Testis (tissue), 3 donors: ENCODE measurements around the gene NPAS3. TPM values are rescaled to one million over a fixed set of nuclear protein-coding genes. Genes with fewer than 3 reads are reported as not detected.

Source experiments
- DNase-seq: peaks from one replicate; pipeline ENCODE4 v3.0.0-alpha.2; 2019
- H3K27ac ChIP-seq, 2 donors: fragments of 200-600 bp; sonication (generic); one replicate each; pipeline ENCODE4 v1.5.1; 2019
- H3K27me3 ChIP-seq: fragments of 200-600 bp; sonication (generic); one replicate; pipeline ENCODE4 v1.5.1; 2019
- H3K36me3 ChIP-seq: fragments of 200-600 bp; sonication (generic); one replicate; pipeline ENCODE4 v1.5.1; 2017; ENCODE audit warnings: low read depth; ENCODE audit errors: missing control alignments
- H3K4me1 ChIP-seq: fragments of 200-600 bp; sonication (generic); one replicate; pipeline ENCODE4 v1.5.1; 2019
- H3K4me3 ChIP-seq, 2 donors: fragments of 200-600 bp; sonication (generic); one replicate each; pipeline ENCODE4 v1.5.1; 2017 to 2019
- H3K9me3 ChIP-seq: fragments of 200-600 bp; sonication (generic); one replicate; pipeline ENCODE4 v1.5.1; 2017
- CTCF ChIP-seq, 3 experiments: fragments of 450-650 bp in 2 of 3; fragments of 200-600 bp in 1 of 3; sonication (generic) in 1 of 3; IDR thresholded peaks; one replicate each; pipeline ENCODE4 v1.5.1; 2016 to 2019; ENCODE audit warnings: antibody characterized with exemption in 3 of 3, mild to moderate bottlenecking in 2 of 3, moderate library complexity in 1 of 3
- POLR2A ChIP-seq: fragments of 450-650 bp; IDR thresholded peaks from one replicate; pipeline ENCODE4 v1.6.1; 2017; ENCODE audit warnings: antibody characterized with exemption, mild to moderate bottlenecking, moderate library complexity
- WGBS, 2 donors: methylation state at CpG; one replicate each; pipeline ENCODE4 v1.1.5; 2018; 5-methylcytosine and 5-hydroxymethylcytosine counted together
- intact Hi-C: fragments of 100-400 bp; cut with DNase I; formaldehyde crosslinking; loops from one replicate; pipeline ENCODE4 v1.15.1; 2023; ENCODE audit warnings: low total_unique reads
- polyA plus RNA-seq: library from polyadenylated mRNA; stranded (reverse); fragments of 350-450 nt; fragmentation: Illumina TruSeq; extraction: RNeasy Lipid Tissue Mini Kit (QIAGEN cat#74804); gene quantifications from one replicate; pipeline ENCODE4 v1.2.3, GENCODE V29; 2014; ENCODE audit warnings: low read depth, low replicate concordance; ENCODE audit not compliant: insufficient read depth
- total RNA-seq, 2 donors: library from RNA; depleted of rRNA; stranded (reverse); fragments of >200 nt; gene quantifications; one replicate each; pipeline ENCODE4 v1.2.3, GENCODE V29; 2016

NPAS3 gene
- total and polyA plus RNA-seq, 3 donors from 2014 or later, result 1.1 to 3.7 (median 1.8) TPM

GRCh38 chr14:33738491-33738890, 799.8 kb downstream of the NPAS3 start:
- WGBS, 2 donors, result 93 to 100% methylated on average over 3 of the region's 3 CpGs
- TF ChIP-seq POLR2A (no peak), CTCF (IDR thresholded peaks at IDR 0.05) (no peak)
- Histone ChIP-seq H3K36me3 (no peaks in the 10 kb centered on the region), H3K27ac (no peak overlapping the region), H3K4me3 (no peak overlapping the region), H3K27me3 (no peaks in the 10 kb centered on the region), H3K4me1 (no peaks in the 10 kb centered on the region), H3K9me3 (no peaks in the 10 kb centered on the region)
- intact Hi-C loops, result no loop called here
- DNase-seq, result no peak

- no peaks in the 10 kb centered on the region for H3K27me3 ChIP-seq
- no peak overlapping the region for H3K27ac ChIP-seq
- no peak overlapping the region for H3K4me3 ChIP-seq
- 92 to 97% methylated on average over 5 of the region's 5 CpGs for WGBS, 2 donors
- no peaks in the 10 kb centered on the region for H3K36me3 ChIP-seq
- intact Hi-C loops, result no loop called here
- H3K9me3 ChIP-seq, result no peaks in the 10 kb centered on the region
- no peak for DNase-seq
- H3K4me1 ChIP-seq, result no peaks in the 10 kb centered on the region
- no peak for TF ChIP-seq CTCF (IDR thresholded peaks at IDR 0.05)
- no peak for TF ChIP-seq POLR2A
Measured at GRCh38 chr14:33740531-33740930, 801.9 kb downstream of the NPAS3 start.

GRCh38 chr14:33742166-33742565, 803.5 kb downstream of the NPAS3 start:
- no peaks in the 10 kb centered on the region for H3K36me3 ChIP-seq
- TF ChIP-seq CTCF (IDR thresholded peaks at IDR 0.05) (no peak), POLR2A (no peak)
- H3K4me1 ChIP-seq, result no peaks in the 10 kb centered on the region
- no peak overlapping the region for H3K4me3 ChIP-seq
- no peak for DNase-seq
- H3K9me3 ChIP-seq, result no peaks in the 10 kb centered on the region
- 79% methylated on average over 4 of the region's 4 CpGs for WGBS, 2 donors
- intact Hi-C loops, result no loop called here
- no peaks in the 10 kb centered on the region for H3K27me3 ChIP-seq
- H3K27ac ChIP-seq, result no peak overlapping the region

GRCh38 chr14:33745163-33745562, 806.5 kb downstream of the NPAS3 start:
- 81 to 83% methylated on average over 6 of the region's 6 CpGs for WGBS, 2 donors
- no peak for DNase-seq
- H3K27ac ChIP-seq, result no peak overlapping the region
- no peaks in the 10 kb centered on the region for H3K4me1 ChIP-seq
- H3K36me3 ChIP-seq, result no peaks in the 10 kb centered on the region
- H3K27me3 ChIP-seq, result no peaks in the 10 kb centered on the region
- intact Hi-C loops, result no loop called here
- no peaks in the 10 kb centered on the region for H3K9me3 ChIP-seq
- H3K4me3 ChIP-seq, result no peak overlapping the region
- no peak for TF ChIP-seq POLR2A
- no peak for TF ChIP-seq CTCF (IDR thresholded peaks at IDR 0.05)

GRCh38 chr14:33747749-33748148, 809.1 kb downstream of the NPAS3 start:
- H3K27me3 ChIP-seq, result no peaks in the 10 kb centered on the region
- TF ChIP-seq POLR2A (no peak), CTCF (IDR thresholded peaks at IDR 0.05) (no peak)
- H3K9me3 ChIP-seq, result no peaks in the 10 kb centered on the region
- 83 to 89% methylated on average over 1 of the region's 1 CpG for WGBS, 2 donors
- intact Hi-C loops, result no loop called here
- no peaks in the 10 kb centered on the region for H3K36me3 ChIP-seq
- H3K4me3 ChIP-seq, result no peak overlapping the region
- DNase-seq, result no peak
- no peaks in the 10 kb centered on the region for H3K4me1 ChIP-seq
- no peak overlapping the region for H3K27ac ChIP-seq
